GM12801 (cell line): ENCODE results near the gene ROPN1L.

Source experiments
- TF ChIP-seq, protein P1 (sequence below): IDR thresholded peaks from one replicate; pipeline ENCODE4 v1.5.1; 2011; ENCODE audit warnings: control low read depth; ENCODE audit not compliant: insufficient read length; ENCODE audit errors: extremely low read depth

Gene ROPN1L

DNA sequence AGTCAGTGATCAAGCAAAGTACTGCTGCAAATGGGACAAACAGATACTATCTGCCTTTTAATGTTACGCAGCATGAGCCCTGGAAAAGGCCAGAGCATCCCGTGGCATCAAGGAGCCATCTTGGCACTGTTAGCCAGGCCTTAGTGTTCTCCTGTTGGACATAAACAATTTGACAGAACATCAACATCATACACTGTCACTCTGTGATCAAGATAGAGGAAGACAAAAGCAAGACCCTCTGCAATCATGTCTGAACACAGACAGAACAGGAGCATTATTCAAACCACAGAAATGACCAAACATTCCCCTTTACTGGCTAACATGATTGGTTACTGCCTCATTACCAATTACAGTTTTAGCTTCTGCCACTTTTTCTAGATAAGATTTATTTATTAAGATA lies 21.2 kb upstream of the ROPN1L start:
- TF ChIP-seq, protein P1, sequence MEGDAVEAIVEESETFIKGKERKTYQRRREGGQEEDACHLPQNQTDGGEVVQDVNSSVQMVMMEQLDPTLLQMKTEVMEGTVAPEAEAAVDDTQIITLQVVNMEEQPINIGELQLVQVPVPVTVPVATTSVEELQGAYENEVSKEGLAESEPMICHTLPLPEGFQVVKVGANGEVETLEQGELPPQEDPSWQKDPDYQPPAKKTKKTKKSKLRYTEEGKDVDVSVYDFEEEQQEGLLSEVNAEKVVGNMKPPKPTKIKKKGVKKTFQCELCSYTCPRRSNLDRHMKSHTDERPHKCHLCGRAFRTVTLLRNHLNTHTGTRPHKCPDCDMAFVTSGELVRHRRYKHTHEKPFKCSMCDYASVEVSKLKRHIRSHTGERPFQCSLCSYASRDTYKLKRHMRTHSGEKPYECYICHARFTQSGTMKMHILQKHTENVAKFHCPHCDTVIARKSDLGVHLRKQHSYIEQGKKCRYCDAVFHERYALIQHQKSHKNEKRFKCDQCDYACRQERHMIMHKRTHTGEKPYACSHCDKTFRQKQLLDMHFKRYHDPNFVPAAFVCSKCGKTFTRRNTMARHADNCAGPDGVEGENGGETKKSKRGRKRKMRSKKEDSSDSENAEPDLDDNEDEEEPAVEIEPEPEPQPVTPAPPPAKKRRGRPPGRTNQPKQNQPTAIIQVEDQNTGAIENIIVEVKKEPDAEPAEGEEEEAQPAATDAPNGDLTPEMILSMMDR, result no peak

DNA sequence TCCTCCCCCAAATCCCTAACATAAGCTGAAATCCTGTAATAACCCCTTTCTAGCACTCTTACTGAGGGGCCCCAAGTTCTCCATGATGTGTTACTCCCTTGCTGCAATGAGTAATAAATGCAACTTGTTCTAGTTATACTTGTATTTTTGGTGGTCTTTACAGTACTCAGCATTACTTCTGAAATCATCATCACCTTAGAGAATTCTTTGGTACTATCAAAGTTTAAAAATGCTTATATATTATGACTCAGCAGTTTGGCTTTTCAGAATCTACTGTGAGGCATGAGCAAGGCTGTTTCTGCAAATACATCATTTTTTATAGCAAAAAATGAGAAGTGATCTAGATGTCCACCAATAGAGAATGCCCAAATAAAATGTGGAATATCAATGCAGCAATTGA lies 20.7 kb upstream of the ROPN1L start:
- TF ChIP-seq, protein P1, result no peak

DNA sequence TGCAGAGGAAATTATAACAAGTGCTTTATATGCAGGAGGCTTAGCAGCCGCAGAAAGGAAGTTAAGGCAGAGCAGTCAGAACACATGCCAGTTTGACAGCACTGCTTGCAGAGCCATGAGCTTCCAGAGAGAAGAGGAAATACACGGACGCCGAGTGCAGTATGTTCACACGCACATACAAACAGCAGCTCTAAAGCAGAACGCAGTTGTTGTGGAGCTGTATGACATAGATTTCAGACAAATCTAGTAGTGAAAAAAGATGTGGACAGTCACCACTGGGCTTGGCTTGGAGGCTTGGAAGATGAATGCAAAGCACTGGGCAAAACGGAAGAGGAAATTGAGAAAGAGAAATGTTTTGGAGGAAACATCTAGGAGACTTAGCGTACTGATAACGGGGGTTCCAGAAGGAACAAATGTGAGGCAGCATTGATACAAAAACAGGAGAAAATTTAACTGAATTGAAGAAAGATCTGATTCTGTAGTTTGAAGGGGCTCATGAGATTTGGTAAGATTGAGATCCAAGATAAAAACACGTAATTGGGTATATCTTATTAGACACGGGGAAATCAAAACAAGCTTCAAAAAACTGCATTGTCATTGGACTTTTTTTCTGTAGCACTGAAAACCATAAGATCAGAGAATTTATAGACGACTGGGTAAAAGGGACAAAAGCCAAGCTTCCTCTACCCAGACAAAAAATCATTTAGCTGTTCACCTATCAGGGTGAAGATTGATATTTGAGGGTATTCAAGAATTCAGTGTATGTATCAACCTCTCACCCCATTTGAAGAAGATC lies 19.6 kb upstream of the ROPN1L start:
- TF ChIP-seq, protein P1, result no peak

DNA sequence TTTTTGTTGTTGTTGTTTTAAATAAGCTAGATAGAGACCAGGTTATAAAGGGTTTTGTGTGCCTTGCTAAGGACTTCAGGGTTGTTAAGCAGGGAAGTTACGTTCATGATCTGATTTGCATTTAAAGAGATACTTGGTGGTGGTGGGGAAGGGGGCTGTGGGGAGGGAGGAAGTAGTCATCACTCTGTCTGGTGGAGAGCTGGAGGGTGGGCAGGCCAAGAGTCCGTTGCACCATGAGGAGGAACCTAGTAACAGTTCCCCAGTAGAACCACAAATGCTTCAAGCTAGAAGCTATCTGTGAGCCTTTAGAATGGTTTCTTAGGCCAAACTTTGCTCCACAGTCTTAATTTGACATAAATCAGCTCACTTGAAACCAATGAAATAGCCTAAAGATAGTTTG lies 18.7 kb upstream of the ROPN1L start:
- TF ChIP-seq, protein P1, result no peak

DNA sequence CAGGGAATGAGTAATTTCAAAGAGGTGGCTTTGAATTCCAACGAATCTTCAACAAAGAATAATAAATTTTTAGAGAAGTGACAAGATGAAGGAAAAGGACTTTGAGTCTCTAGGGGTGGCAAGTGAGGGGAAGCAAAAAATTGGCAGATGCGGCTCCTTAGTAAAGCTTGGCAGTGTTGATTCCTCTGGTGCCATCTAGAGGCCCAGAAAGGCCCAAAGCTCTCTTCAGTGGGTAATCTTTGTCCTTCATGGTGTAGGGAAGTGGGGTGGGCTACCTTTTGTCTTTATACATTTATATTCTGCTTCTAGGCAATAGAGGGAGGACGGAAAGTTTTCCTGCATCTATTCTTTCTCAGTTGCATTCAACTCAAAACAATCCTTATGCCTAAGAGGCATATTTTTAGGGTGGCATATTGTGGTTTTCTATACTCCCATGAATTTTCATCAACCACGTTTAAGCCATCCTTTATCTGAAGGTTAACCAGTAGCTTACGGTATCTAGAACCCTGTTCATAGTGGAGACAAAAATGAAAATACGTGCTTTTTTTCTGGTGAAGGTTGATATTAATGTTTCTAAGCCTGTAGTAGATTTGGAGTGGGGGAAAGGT lies 17.5 kb upstream of the ROPN1L start:
- TF ChIP-seq, protein P1, result no peak

DNA sequence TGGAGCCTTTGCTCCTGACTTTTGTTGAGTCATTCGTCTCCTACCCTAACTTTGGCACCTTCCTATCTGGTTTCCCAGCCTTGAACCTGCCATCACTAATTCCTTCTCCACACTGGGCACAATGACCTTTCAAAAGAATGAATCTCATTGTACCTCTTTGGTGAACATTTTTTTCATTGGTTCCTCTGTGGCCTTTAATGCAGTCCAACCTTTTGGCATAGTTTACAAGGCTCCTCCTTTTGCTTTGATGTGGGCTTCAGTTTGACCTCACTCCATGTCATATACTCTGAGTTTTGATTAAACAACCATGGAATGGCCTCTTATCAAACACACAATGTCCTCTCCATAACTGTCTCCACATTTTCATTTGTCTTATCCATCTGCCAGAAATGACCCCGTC lies 14.5 kb upstream of the ROPN1L start:
- TF ChIP-seq, protein P1, result no peak

DNA sequence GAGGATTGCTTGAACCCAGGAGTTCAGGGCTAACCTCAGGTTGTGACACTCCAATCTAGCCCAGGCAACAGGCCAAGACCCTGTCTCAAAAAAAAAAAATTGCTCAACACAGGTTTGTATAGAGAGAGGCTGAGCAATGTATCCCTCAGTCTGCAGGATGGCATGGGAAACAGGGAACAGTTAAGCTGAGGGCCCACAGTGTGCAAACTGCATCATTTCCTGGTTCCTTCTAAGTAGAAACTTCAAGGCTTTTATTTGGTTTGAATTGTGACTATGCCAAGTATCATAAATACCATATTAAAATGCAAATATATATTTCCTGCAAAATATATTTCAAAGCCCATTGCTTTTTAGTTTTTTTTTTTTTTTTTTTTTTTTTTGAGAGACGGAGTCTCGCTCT lies 13.7 kb upstream of the ROPN1L start:
- TF ChIP-seq, protein P1, result no peak
